Neural cell (in vitro differentiated cells): Measurements from ENCODE around the gene TTC21B. TPM values are rescaled to one million over a fixed set of nuclear protein-coding genes. Genes with fewer than 3 reads are reported as not detected.

Source experiments
- H2AFZ ChIP-seq: fragments of 200-600, 300-800 bp; sonication (generic), shearing (Covaris generic); 2 replicates; pipeline ENCODE4 v1.6.0; 2014; ENCODE audit warnings: low read depth, mild to moderate bottlenecking, antibody characterized with exemption, low read length, moderate library complexity
- H3F3A ChIP-seq: fragments of 200-600 bp; shearing (Covaris generic); 2 replicates; pipeline ENCODE4 v1.6.1; 2016; ENCODE audit warnings: mild to moderate bottlenecking, moderate library complexity, mixed read lengths, antibody characterized with exemption, low read length; ENCODE audit not compliant: insufficient read depth, poor library complexity, severe bottlenecking
- H3K27ac ChIP-seq: fragments of 200-600, 300-800 bp; sonication (generic), shearing (Covaris generic); 2 replicates; pipeline ENCODE4 v1.5.1; 2014; ENCODE audit warnings: mild to moderate bottlenecking, low read length, moderate library complexity
- H3K27me3 ChIP-seq: fragments of 300-800, 200-600 bp; sonication (generic), shearing (Covaris generic); 2 replicates; pipeline ENCODE4 v1.6.0; 2014; ENCODE audit warnings: mild to moderate bottlenecking, low read depth, low read length, moderate library complexity; ENCODE audit not compliant: insufficient read depth
- H3K36me3 ChIP-seq: fragments of 300-800, 200-600 bp; sonication (generic), shearing (Covaris generic); 2 replicates; pipeline ENCODE4 v1.5.1; 2014; ENCODE audit warnings: mild to moderate bottlenecking, antibody characterized with exemption, low read length, moderate library complexity; ENCODE audit not compliant: insufficient read depth
- H3K4me2 ChIP-seq: fragments of 300-800, 200-600 bp; sonication (generic), shearing (Covaris generic); 2 replicates; pipeline ENCODE4 v1.6.0; 2014; ENCODE audit warnings: mild to moderate bottlenecking, low read length
- H3K4me3 ChIP-seq: fragments of 300-800, 200-600 bp; sonication (generic), shearing (Covaris generic); 2 replicates; pipeline ENCODE4 v1.5.1; 2014; ENCODE audit warnings: mild to moderate bottlenecking, low read length, moderate library complexity
- H3K79me2 ChIP-seq: fragments of 200-600 bp; shearing (Covaris generic); replicated peaks from 2 replicates; pipeline ENCODE4 v1.6.0; 2014; ENCODE audit warnings: mild to moderate bottlenecking, low read length, moderate library complexity; ENCODE audit not compliant: insufficient read depth
- H3K9ac ChIP-seq: fragments of 300-800, 200-600 bp; sonication (generic), shearing (Covaris generic); 2 replicates; pipeline ENCODE4 v1.6.1; 2016; ENCODE audit warnings: mild to moderate bottlenecking, low read length, mixed read lengths
- H3K9me2 ChIP-seq: fragments of 200-600 bp; shearing (Covaris generic); 2 replicates; pipeline ENCODE4 v1.6.1; 2016; ENCODE audit warnings: mild to moderate bottlenecking, low read length, mixed read lengths; ENCODE audit not compliant: insufficient read depth
- H3K9me3 ChIP-seq: fragments of 200-600, 300-800 bp; sonication (generic), shearing (Covaris generic); 2 replicates; pipeline ENCODE4 v1.6.1; 2016; ENCODE audit warnings: mild to moderate bottlenecking, mixed run types, low read length, moderate library complexity, mixed read lengths
- H4K20me1 ChIP-seq: fragments of 200-600 bp; shearing (Covaris generic); 2 replicates; pipeline ENCODE4 v1.6.1; 2016; ENCODE audit warnings: mild to moderate bottlenecking, mixed run types; ENCODE audit not compliant: insufficient read depth
- CTCF ChIP-seq: fragments of 450-650 bp; IDR thresholded peaks from 2 replicates; pipeline ENCODE4 v1.5.1; 2014; ENCODE audit warnings: antibody characterized with exemption, mild to moderate bottlenecking, moderate library complexity; ENCODE audit not compliant: poor library complexity, severe bottlenecking
- EP300 ChIP-seq: fragments of 450-650 bp; conservative IDR thresholded peaks from 2 replicates; pipeline ENCODE4 v1.6.1; 2014; ENCODE audit warnings: antibody characterized with exemption, mild to moderate bottlenecking, moderate library complexity; ENCODE audit not compliant: poor library complexity, severe bottlenecking
- EZH2 ChIP-seq: fragments of 200-600, 300-800 bp; shearing (Covaris generic), sonication (generic); IDR thresholded peaks from 2 replicates; pipeline ENCODE4 v1.6.1; 2014; ENCODE audit warnings: antibody characterized with exemption, low read length, borderline replicate concordance, mild to moderate bottlenecking; ENCODE audit not compliant: insufficient read depth, poor library complexity, severe bottlenecking
- MXI1 ChIP-seq: fragments of 450-650 bp; conservative IDR thresholded peaks from 2 replicates; pipeline ENCODE4 v1.6.1; 2014; ENCODE audit warnings: antibody characterized with exemption, mild to moderate bottlenecking; ENCODE audit not compliant: poor library complexity, severe bottlenecking
- POLR2AphosphoS5 ChIP-seq: IDR thresholded peaks from 2 replicates; pipeline ENCODE4 v1.6.1; 2012
- RAD21 ChIP-seq: fragments of 450-650 bp; conservative IDR thresholded peaks from 2 replicates; pipeline ENCODE4 v1.6.1; 2014; ENCODE audit warnings: antibody characterized with exemption, mild to moderate bottlenecking, moderate library complexity
- REST ChIP-seq: IDR thresholded peaks from 2 replicates; pipeline ENCODE4 v1.6.1; 2012; ENCODE audit warnings: borderline replicate concordance
- SMC3 ChIP-seq: fragments of 450-650 bp; conservative IDR thresholded peaks from 2 replicates; pipeline ENCODE4 v1.6.1; 2014; ENCODE audit warnings: antibody characterized with exemption, mild to moderate bottlenecking, moderate library complexity; ENCODE audit not compliant: poor library complexity
- TAF1 ChIP-seq: IDR thresholded peaks from 2 replicates; pipeline ENCODE4 v1.6.1; 2012; ENCODE audit warnings: low read depth
- polyA plus RNA-seq: library from polyadenylated mRNA; depleted of rRNA; stranded (reverse); fragments of >200 nt; gene quantifications from 2 replicates; pipeline ENCODE4 v1.2.3, GENCODE V29; 2014

TTC21B gene
- polyA plus RNA-seq, 1 donor from 2014 or later = 31.1 TPM

GRCh38 chr2:165857876-165858275 is 95.7 kb downstream of the TTC21B start:
- Histone ChIP-seq H3K27me3 (no peaks in the 10 kb centered on the region), H3K4me3 (no peak overlapping the region), H3K4me2 (no peak overlapping the region), H3K36me3 (no peaks in the 10 kb centered on the region), H3K79me2 (no peaks in the 10 kb centered on the region), H3K9me2 (no peaks in the 10 kb centered on the region), H2AFZ (no peak overlapping the region), H3K9me3 (no peaks in the 10 kb centered on the region), H3K27ac (no peak overlapping the region), H3K9ac (no peak overlapping the region), H3F3A (peaks cover 8% of the 10 kb centered on the region), H4K20me1 (no peaks in the 10 kb centered on the region)
- no peak for TF ChIP-seq EZH2
- TF ChIP-seq POLR2AphosphoS5 = no peak
- TF ChIP-seq REST = no peak
- TF ChIP-seq RAD21 = no peak

- Histone ChIP-seq H3K4me3 (no peak overlapping the region), H4K20me1 (no peaks in the 10 kb centered on the region), H3K27me3 (no peaks in the 10 kb centered on the region), H3F3A (no peaks in the 10 kb centered on the region), H3K36me3 (no peaks in the 10 kb centered on the region), H3K9me2 (no peaks in the 10 kb centered on the region), H2AFZ (no peak overlapping the region), H3K79me2 (no peaks in the 10 kb centered on the region), H3K4me2 (no peak overlapping the region), H3K9ac (no peak overlapping the region), H3K27ac (no peak overlapping the region), H3K9me3 (no peaks in the 10 kb centered on the region)
- TF ChIP-seq REST = no peak
- TF ChIP-seq TAF1 = no peak
- TF ChIP-seq POLR2AphosphoS5 = no peak
- no peak for TF ChIP-seq CTCF
- no peak for TF ChIP-seq RAD21
- no peak for TF ChIP-seq EP300
- no peak for TF ChIP-seq MXI1
- no peak for TF ChIP-seq SMC3
- no peak for TF ChIP-seq EZH2
Measured at GRCh38 chr2:165852394-165852793, 101.2 kb downstream of the TTC21B start.
